ENCODE data around the gene FARS2. TPM values are rescaled to one million over a fixed set of nuclear protein-coding genes. Genes with fewer than 3 reads are reported as not detected.
A peak's percentile ranks its signal among the peaks of the same experiment; 100 is the strongest.

The FARS2 gene
- total and polyA plus RNA-seq, 2 of the 13 experiments (the other 11 are each of a cell fraction or from before 2014, with no cell fraction given), result 15.4 to 26.0 TPM

DNA sequence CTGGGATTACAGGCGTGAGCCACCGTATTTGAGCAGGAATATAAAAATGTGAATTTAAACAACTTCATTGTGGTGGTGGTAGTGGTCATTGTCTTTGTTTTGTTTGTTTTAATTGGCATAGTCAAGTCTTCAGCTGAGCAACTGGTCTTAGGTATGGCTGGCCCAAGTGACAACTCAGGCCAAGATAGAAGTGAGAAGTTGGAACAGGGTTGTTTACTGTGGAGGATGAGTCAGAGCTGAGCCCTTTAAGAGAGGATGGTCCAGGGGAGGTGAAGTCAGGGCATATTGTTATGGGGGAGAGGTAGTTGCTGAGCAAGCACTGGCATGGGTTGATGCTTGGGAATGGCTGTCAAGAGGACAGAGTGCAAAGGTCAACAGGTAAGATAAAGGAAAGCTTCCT lies 308.2 kb downstream of the FARS2 start:
- POLR2A ChIA-PET, result no interaction called here
- in situ Hi-C loops (cut with HindIII; ENCODE audit: extremely low pct_ligation_motif_present, low pct_unique_long_range_greater_than_20kb) (no loop called here), intact Hi-C loops (cut with micrococcal nuclease; ENCODE audit: unreplicated experiment) (no loop called here)
- Histone ChIP-seq H3K79me2 (ENCODE audit: insufficient read depth, low read length) (no peaks in the 10 kb centered on the region), H3K36me3 (replicated peaks in 1 of 2; ENCODE audit: control insufficient read depth in 1 of 2, insufficient read depth in 2 of 2, low read length in 2 of 2) (no peaks in the 10 kb centered on the region), H3K9me3 (ENCODE audit: low read length) (no peaks in the 10 kb centered on the region), H3K4me3 (replicated peaks in 1 of 3; ENCODE audit: insufficient read depth in 1 of 3, low read depth in 2 of 3, low read length in 3 of 3) (no peak overlapping the region), H3K4me2 (ENCODE audit: low read depth, low read length) (no peak overlapping the region), H3K9ac (ENCODE audit: insufficient read depth, low read depth, low read length) (no peak overlapping the region), H2AFZ (ENCODE audit: low read length) (no peak overlapping the region), H3K27ac (ENCODE audit: extremely low read length, insufficient read depth, low read length) (no peak overlapping the region), H4K20me1 (ENCODE audit: insufficient read depth, low read length) (no peaks in the 10 kb centered on the region), H3K4me1 (ENCODE audit: insufficient read depth, low read length) (peaks cover 11% of the 10 kb centered on the region; the same call in 1 of the 2 replicates), H3K27me3 (ENCODE audit: control insufficient read depth in 1 of 2, insufficient read depth in 2 of 2, low read length in 2 of 2) (no peaks in the 10 kb centered on the region)
- no TSS peak for BruUV-seq (replicated peaks)
- TF ChIP-seq FOSL2 (CRISPR knock-in tag; IDR thresholded peaks at IDR 0.05) (peak; percentile 56), ZNF564 (CRISPR knock-in tag; IDR thresholded peaks at IDR 0.05) (0 out of 2 replicates have a peak, but pooled peaks have one; percentile 41), NAIF1 (CRISPR knock-in tag; IDR thresholded peaks at IDR 0.05; ENCODE audit: borderline replicate concordance) (no peak)
- FAIRE-seq, result no peak
- DNase-seq (ENCODE audit: low spot score), result no peak
- CTCF ChIA-PET (ENCODE audit: low intra/inter-chr PET ratio, low total read pairs), result no interaction called here
- 100% methylated on average over 2 of the region's 2 CpGs for WGBS (ENCODE audit: low lambda C conversion rate)
- ATAC-seq, result no peak

- H3K9ac ChIP-seq (ENCODE audit: insufficient read depth, low read depth, low read length), result no peak overlapping the region
- H3K4me1 ChIP-seq (ENCODE audit: insufficient read depth, low read length), result peaks cover 11% of the 10 kb centered on the region; the same call in 1 of the 2 replicates
- no peaks in the 10 kb centered on the region for H3K9me3 ChIP-seq (ENCODE audit: low read length)
- no peak for FAIRE-seq
- no peaks in the 10 kb centered on the region for H3K27me3 ChIP-seq (ENCODE audit: control insufficient read depth in 1 of 2, insufficient read depth in 2 of 2, low read length in 2 of 2)
- ATAC-seq, result no peak
- 79% methylated on average over 6 of the region's 6 CpGs for WGBS (ENCODE audit: low lambda C conversion rate)
- H2AFZ ChIP-seq (ENCODE audit: low read length), result no peak overlapping the region
- no peak overlapping the region for H3K4me3 ChIP-seq (replicated peaks in 1 of 3; ENCODE audit: insufficient read depth in 1 of 3, low read depth in 2 of 3, low read length in 3 of 3)
- BruUV-seq (replicated peaks), result no TSS peak
- no peaks in the 10 kb centered on the region for H3K79me2 ChIP-seq (ENCODE audit: insufficient read depth, low read length)
- no peak overlapping the region for H3K27ac ChIP-seq (ENCODE audit: extremely low read length, insufficient read depth, low read length)
- no peaks in the 10 kb centered on the region for H4K20me1 ChIP-seq (ENCODE audit: insufficient read depth, low read length)
- H3K4me2 ChIP-seq (ENCODE audit: low read depth, low read length), result no peak overlapping the region
- H3K36me3 ChIP-seq (replicated peaks in 1 of 2; ENCODE audit: control insufficient read depth in 1 of 2, insufficient read depth in 2 of 2, low read length in 2 of 2), result no peaks in the 10 kb centered on the region
- DNase-seq (ENCODE audit: low spot score), result no peak
- intact Hi-C loops (cut with micrococcal nuclease; ENCODE audit: unreplicated experiment) (no loop called here), in situ Hi-C loops (cut with HindIII; ENCODE audit: extremely low pct_ligation_motif_present, low pct_unique_long_range_greater_than_20kb) (no loop called here)
- ChIA-PET POLR2A (no interaction called here), CTCF (ENCODE audit: low intra/inter-chr PET ratio, low total read pairs) (no interaction called here)
- TF ChIP-seq TMF1 (CRISPR knock-in tag; IDR thresholded peaks at IDR 0.05; ENCODE audit: low read depth) (no peak), ZBTB4 (CRISPR knock-in tag; IDR thresholded peaks at IDR 0.05; ENCODE audit: borderline replicate concordance) (no peak), ZNF766 (CRISPR knock-in tag; IDR thresholded peaks at IDR 0.05; ENCODE audit: borderline replicate concordance) (no peak), KMT2B (CRISPR knock-in tag; IDR thresholded peaks at IDR 0.05) (no peak), NFE2L2 (IDR thresholded peaks at IDR 0.05; ENCODE audit: low read length) (no peak), ZKSCAN5 (CRISPR knock-in tag; IDR thresholded peaks at IDR 0.05) (no peak)
- TF ChIP-seq, protein P1, sequence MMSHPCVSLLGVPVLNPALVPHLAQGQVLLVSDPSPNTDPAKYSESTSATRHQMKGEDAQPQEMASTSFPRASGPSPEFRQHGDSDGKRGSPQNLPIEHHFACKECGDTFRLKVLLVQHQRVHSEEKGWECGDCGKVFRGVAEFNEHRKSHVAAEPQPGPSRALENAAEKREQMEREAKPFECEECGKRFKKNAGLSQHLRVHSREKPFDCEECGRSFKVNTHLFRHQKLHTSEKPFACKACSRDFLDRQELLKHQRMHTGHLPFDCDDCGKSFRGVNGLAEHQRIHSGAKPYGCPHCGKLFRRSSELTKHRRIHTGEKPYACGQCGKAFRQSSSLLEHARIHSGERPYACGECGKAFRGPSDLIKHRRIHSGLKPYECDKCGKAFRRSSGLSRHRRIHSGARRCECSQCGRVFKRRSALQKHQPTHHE (CRISPR knock-in tag; IDR thresholded peaks at IDR 0.05; ENCODE audit: borderline replicate concordance), result no peak
- TF ChIP-seq, protein P2, sequence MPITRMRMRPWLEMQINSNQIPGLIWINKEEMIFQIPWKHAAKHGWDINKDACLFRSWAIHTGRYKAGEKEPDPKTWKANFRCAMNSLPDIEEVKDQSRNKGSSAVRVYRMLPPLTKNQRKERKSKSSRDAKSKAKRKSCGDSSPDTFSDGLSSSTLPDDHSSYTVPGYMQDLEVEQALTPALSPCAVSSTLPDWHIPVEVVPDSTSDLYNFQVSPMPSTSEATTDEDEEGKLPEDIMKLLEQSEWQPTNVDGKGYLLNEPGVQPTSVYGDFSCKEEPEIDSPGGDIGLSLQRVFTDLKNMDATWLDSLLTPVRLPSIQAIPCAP (CRISPR knock-in tag; IDR thresholded peaks at IDR 0.05; ENCODE audit: low read depth), result no peak
- TF ChIP-seq, protein P3, sequence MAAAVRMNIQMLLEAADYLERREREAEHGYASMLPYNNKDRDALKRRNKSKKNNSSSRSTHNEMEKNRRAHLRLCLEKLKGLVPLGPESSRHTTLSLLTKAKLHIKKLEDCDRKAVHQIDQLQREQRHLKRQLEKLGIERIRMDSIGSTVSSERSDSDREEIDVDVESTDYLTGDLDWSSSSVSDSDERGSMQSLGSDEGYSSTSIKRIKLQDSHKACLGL (CRISPR knock-in tag; IDR thresholded peaks at IDR 0.05), result no peak
Observed at GRCh38 chr6:5570641-5571040, 309.3 kb downstream of the FARS2 start.

Data from HepG2 (cell line).